Superior temporal gyrus (tissue), 1 donor: Measurements from ENCODE around the gene AVL9.
"Not testable (repeated sequence)": the region's sequence is repeated elsewhere in the genome, so short reads cannot be mapped to it uniquely, and the experiment has no call there.

ENCODE experiments used
- DNase-seq: peaks from one replicate; pipeline ENCODE4 v3.0.0-alpha.2; 2016; ENCODE audit errors: extremely low spot score

AVL9 gene

GRCh38 chr7:32637611-32638010, 142.3 kb downstream of the AVL9 start:
- DNase-seq, result not testable (repeated sequence)
